SK-N-MC (cell line): ENCODE measurements around the gene TACC2.
"Not testable (repeated sequence)": the region's sequence is repeated elsewhere in the genome, so short reads cannot be mapped to it uniquely, and the experiment has no call there.

Experiments
- DNase-seq: peaks from one replicate; pipeline ENCODE4 v3.0.0-alpha.2; 2011; ENCODE audit warnings: low read depth, low spot score
- H3K27ac ChIP-seq: fragments of 200-600 bp; sonication (generic); 2 replicates; pipeline ENCODE4 v1.5.1; 2016; ENCODE audit warnings: mixed run types
- H3K36me3 ChIP-seq: fragments of 200-600 bp; sonication (generic); 2 replicates; pipeline ENCODE4 v1.6.1; 2017; ENCODE audit warnings: antibody characterized with exemption, low read length, mixed read lengths; ENCODE audit not compliant: insufficient read depth
- H3K4me3 ChIP-seq: fragments of 200-600 bp; sonication (generic); 2 replicates; pipeline ENCODE4 v1.5.1; 2016
- H3K9ac ChIP-seq: fragments of 200-600 bp; sonication (generic); 2 replicates; pipeline ENCODE4 v1.8.0; 2017; ENCODE audit warnings: mixed run types, mixed read lengths; ENCODE audit not compliant: insufficient read length
- H3K9me3 ChIP-seq: fragments of 200-600 bp; sonication (generic); 2 replicates; pipeline ENCODE4 v1.6.1; 2017; ENCODE audit warnings: low read depth, mild to moderate bottlenecking, antibody characterized with exemption, low read length, moderate library complexity, mixed read lengths
- EZH2 ChIP-seq: fragments of 200-600 bp; sonication (generic); IDR thresholded peaks from one replicate; pipeline ENCODE4 v1.6.1; 2017; ENCODE audit warnings: antibody characterized with exemption
- FOXP2 ChIP-seq: optimal IDR thresholded peaks from 2 replicates; pipeline ENCODE3; 2011; ENCODE audit warnings: mild to moderate bottlenecking, moderate library complexity; ENCODE audit not compliant: insufficient read depth; ENCODE audit errors: extremely low read length, control extremely low read depth
- POLR2AphosphoS5 ChIP-seq: IDR thresholded peaks from 2 replicates; pipeline ENCODE4 v1.6.1; 2012; ENCODE audit warnings: mild to moderate bottlenecking, low read depth, low read length, borderline replicate concordance

TACC2 gene

GRCh38 chr10:122097935-122098334, 109.0 kb downstream of the TACC2 start:
- H3K36me3 ChIP-seq = no peaks in the 10 kb centered on the region
- no peak overlapping the region for H3K27ac ChIP-seq
- DNase-seq = no peak
- no peak overlapping the region for H3K9ac ChIP-seq
- H3K9me3 ChIP-seq = no peaks in the 10 kb centered on the region
- H3K4me3 ChIP-seq = no peak overlapping the region
- TF ChIP-seq EZH2 (no peak), FOXP2 (no peak), POLR2AphosphoS5 (no peak)

- Histone ChIP-seq H3K36me3 (no peaks in the 10 kb centered on the region), H3K27ac (no peak overlapping the region), H3K9ac (no peak overlapping the region), H3K4me3 (no peak overlapping the region), H3K9me3 (no peaks in the 10 kb centered on the region)
- TF ChIP-seq EZH2 (no peak), POLR2AphosphoS5 (no peak), FOXP2 (no peak)
- no peak for DNase-seq
Observed at GRCh38 chr10:122098924-122099323, 110.0 kb downstream of the TACC2 start.

- no peak for DNase-seq
- no peaks in the 10 kb centered on the region for H3K9me3 ChIP-seq
- H3K27ac ChIP-seq = no peak overlapping the region
- no peaks in the 10 kb centered on the region for H3K36me3 ChIP-seq
- no peak overlapping the region for H3K9ac ChIP-seq
- H3K4me3 ChIP-seq = no peak overlapping the region
- TF ChIP-seq EZH2 = no peak
- no peak for TF ChIP-seq FOXP2
- TF ChIP-seq POLR2AphosphoS5 = no peak
Observed at GRCh38 chr10:122099562-122099961, 110.6 kb downstream of the TACC2 start.

DNA sequence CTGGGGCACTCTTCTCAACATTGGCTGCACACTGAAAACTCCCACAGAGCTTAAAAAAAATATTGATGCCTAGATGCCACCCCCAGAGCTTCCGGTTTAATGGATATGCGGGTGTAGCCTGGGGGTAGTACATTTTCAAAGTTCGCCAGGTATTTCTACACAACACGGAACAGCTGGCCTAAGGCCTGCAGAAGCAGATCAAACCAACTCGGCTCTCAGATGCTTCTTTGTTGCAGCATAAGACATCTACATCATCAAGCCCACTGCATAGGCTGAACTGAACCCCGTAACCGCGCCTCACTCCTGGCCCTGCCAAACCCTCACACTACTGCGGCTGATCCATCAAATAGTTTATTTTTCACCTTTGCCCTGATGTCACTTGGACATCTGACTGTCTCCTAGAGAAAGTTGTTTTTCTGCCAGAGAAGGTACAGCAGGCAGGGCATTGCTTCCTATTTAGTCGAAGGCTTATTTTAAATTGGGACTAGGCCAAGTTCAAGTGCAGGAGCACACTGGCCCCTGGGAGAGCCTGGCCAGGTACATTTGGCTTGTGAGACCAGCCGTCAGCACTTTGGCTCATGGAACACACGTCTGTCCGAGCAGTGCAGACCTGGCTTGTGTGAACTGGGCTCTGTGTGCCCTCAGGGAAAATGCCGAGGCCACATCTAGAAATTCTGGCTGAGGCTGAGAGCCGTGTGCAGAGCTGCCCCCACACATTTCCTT, 113.3 kb downstream of the TACC2 start:
- Histone ChIP-seq H3K9me3 (no peaks in the 10 kb centered on the region), H3K36me3 (no peaks in the 10 kb centered on the region), H3K4me3 (no peak overlapping the region), H3K9ac (no peak overlapping the region), H3K27ac (no peak overlapping the region)
- TF ChIP-seq POLR2AphosphoS5 (no peak), EZH2 (no peak), FOXP2 (no peak)
- DNase-seq = no peak

- H3K4me3 ChIP-seq = no peak overlapping the region
- no peaks in the 10 kb centered on the region for H3K9me3 ChIP-seq
- no peaks in the 10 kb centered on the region for H3K36me3 ChIP-seq
- H3K9ac ChIP-seq = no peak overlapping the region
- H3K27ac ChIP-seq = no peak overlapping the region
- no peak for DNase-seq
- TF ChIP-seq POLR2AphosphoS5 (no peak), EZH2 (no peak), FOXP2 (no peak)
Observed at GRCh38 chr10:122102869-122103525, 114.0 kb downstream of the TACC2 start.

DNA sequence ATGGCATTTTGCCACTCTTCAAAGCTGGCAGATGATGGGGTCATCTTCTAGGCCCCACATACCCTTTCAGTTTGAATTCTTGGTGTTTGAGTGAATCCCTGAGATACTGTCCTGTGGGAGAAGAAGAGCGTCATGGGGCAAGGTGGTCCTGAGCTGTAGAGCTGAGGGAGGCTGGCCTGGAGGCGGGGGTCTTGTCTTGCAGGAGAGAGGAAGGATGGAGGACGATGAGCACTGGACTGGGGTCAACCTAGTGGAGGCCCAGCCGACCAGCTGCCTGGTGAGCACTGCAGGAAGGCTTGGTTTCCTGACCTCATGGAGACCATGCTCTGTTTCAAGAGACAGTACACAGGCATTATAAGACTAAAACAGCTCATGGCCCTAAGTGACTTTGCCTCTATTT, 114.6 kb downstream of the TACC2 start:
- no peaks in the 10 kb centered on the region for H3K36me3 ChIP-seq

DNA sequence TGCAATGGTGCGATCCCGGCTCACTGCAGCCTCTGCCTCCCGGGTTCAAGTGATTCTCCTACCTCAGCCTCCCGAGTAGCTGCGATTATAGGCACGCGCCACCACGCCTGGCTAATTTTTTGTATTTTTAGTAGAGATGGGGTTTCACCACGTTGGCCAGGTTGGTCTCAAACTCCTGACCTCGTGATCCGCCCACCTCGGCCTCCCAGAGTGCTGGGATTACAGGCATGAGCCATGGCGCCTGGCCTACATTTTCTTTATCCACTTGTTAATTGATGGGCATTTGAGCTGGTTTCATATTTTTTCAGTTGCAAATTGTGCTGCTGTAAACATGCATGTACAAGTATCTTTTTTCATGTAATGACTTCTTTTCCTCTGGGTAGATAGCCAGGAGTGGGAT, 119.8 kb downstream of the TACC2 start:
- not testable (repeated sequence) for H3K9ac ChIP-seq, DNase-seq, H3K36me3 ChIP-seq, H3K4me3 ChIP-seq, H3K27ac ChIP-seq, H3K9me3 ChIP-seq

More for the DNA sequence above, 114.6 kb downstream of the TACC2 start:
- H3K27ac ChIP-seq = no peak overlapping the region
- no peak for TF ChIP-seq EZH2
- TF ChIP-seq POLR2AphosphoS5 = no peak
- TF ChIP-seq FOXP2 = no peak
- H3K9me3 ChIP-seq = no peaks in the 10 kb centered on the region
- no peak overlapping the region for H3K4me3 ChIP-seq
- DNase-seq = no peak
- no peak overlapping the region for H3K9ac ChIP-seq

GRCh38 chr10:122112021-122112616, 123.2 kb downstream of the TACC2 start:
- Histone ChIP-seq H3K9ac (no peak overlapping the region), H3K36me3 (no peaks in the 10 kb centered on the region), H3K4me3 (no peak overlapping the region), H3K9me3 (no peaks in the 10 kb centered on the region), H3K27ac (no peak overlapping the region)
- TF ChIP-seq FOXP2 = no peak
- no peak for TF ChIP-seq EZH2
- no peak for TF ChIP-seq POLR2AphosphoS5
- DNase-seq = no peak

DNA sequence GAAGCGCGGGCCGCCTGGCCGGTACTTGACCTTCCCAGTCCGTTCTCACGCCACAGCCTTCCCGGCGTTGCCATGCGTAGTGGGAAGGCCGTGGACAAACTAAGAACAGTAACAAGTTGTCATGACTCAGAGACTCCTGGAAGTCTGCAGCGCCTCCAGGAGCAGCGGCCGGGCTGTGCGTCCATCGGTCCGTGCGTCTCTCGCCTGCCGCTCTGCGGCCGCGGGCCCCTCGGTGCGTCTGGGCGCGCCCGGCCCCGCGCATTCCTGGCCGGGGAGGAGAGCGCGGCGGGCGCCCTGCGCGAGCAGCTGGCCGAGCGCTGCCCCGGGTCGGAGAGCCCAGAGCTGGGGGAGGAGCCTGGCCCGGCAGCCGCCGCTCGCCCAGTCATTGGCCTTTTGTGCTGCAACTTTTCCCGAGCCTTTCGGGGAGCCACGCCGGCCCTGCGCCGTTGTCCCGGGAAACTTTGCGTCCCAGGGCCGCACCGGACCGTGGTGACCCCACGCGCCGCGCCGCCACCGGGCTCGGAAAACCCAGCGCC, 123.7 kb downstream of the TACC2 start:
- H3K9ac ChIP-seq = no peak overlapping the region
- no peak for TF ChIP-seq POLR2AphosphoS5
- no peak for TF ChIP-seq EZH2
- TF ChIP-seq FOXP2 = no peak
- H3K27ac ChIP-seq = no peak overlapping the region
- H3K4me3 ChIP-seq = no peak overlapping the region
- no peaks in the 10 kb centered on the region for H3K36me3 ChIP-seq
- no peak for DNase-seq
- no peaks in the 10 kb centered on the region for H3K9me3 ChIP-seq
